H9 (cell line): ENCODE measurements around the gene ADH7. TPM values are rescaled to one million over a fixed set of nuclear protein-coding genes. Genes with fewer than 3 reads are reported as not detected.

ENCODE experiments used
- DNase-seq: peaks from one replicate; pipeline ENCODE4 v3.0.0-alpha.2; 2017
- H2AFZ ChIP-seq: one replicate; pipeline ENCODE4 v1.6.1; 2013; ENCODE audit warnings: mild to moderate bottlenecking, low read length, control low read depth, moderate library complexity
- H2AK5ac ChIP-seq: 2 replicates; pipeline ENCODE4 v1.6.1; 2013; ENCODE audit warnings: low read length, control low read depth, mixed read lengths; ENCODE audit not compliant: insufficient read length
- H2BK120ac ChIP-seq: one replicate; pipeline ENCODE4 v1.6.1; 2013; ENCODE audit warnings: low read depth, mild to moderate bottlenecking, low read length, control low read depth, inconsistent platforms; ENCODE audit not compliant: poor library complexity, severe bottlenecking
- H2BK12ac ChIP-seq: 2 replicates; pipeline ENCODE4 v1.6.1; 2013; ENCODE audit warnings: low read length, control low read depth, mixed read lengths, low read depth; ENCODE audit not compliant: insufficient read length
- H2BK15ac ChIP-seq: 2 replicates; pipeline ENCODE4 v1.6.1; 2013; ENCODE audit warnings: low read depth, low read length, control low read depth
- H2BK20ac ChIP-seq: one replicate; pipeline ENCODE4 v1.6.1; 2013; ENCODE audit warnings: low read depth, mild to moderate bottlenecking, low read length, control low read depth, inconsistent platforms; ENCODE audit not compliant: poor library complexity, severe bottlenecking
- H2BK5ac ChIP-seq: 2 replicates; pipeline ENCODE4 v1.6.1; 2013; ENCODE audit warnings: low read length, control low read depth, mixed read lengths; ENCODE audit not compliant: insufficient read length
- H3K14ac ChIP-seq: 2 replicates; pipeline ENCODE4 v1.6.1; 2013; ENCODE audit warnings: low read length, control low read depth; ENCODE audit not compliant: insufficient read depth
- H3K18ac ChIP-seq: 2 replicates; pipeline ENCODE4 v1.6.1; 2013; ENCODE audit warnings: low read depth, mild to moderate bottlenecking, mixed read lengths, low read length, control low read depth; ENCODE audit not compliant: insufficient read length
- H3K23ac ChIP-seq: 2 replicates; pipeline ENCODE4 v1.6.1; 2013; ENCODE audit warnings: low read length, control low read depth, mixed read lengths, low read depth; ENCODE audit not compliant: insufficient read length
- H3K23me2 ChIP-seq: 2 replicates; pipeline ENCODE4 v1.6.1; 2013; ENCODE audit warnings: low read depth, mild to moderate bottlenecking, mixed read lengths, low read length, control low read depth; ENCODE audit not compliant: insufficient read length, poor library complexity, severe bottlenecking
- H3K27ac ChIP-seq: 2 replicates; pipeline ENCODE4 v1.5.1; 2013; ENCODE audit warnings: low read length, control low read depth, mixed read lengths, low read depth; ENCODE audit not compliant: insufficient read length
- H3K27me3 ChIP-seq: 2 replicates; pipeline ENCODE4 v1.6.1; 2013; ENCODE audit warnings: low read length, control low read depth, inconsistent platforms; ENCODE audit not compliant: insufficient read depth
- H3K4ac ChIP-seq: 2 replicates; pipeline ENCODE4 v1.6.1; 2013; ENCODE audit warnings: low read depth, mild to moderate bottlenecking, control low read depth, inconsistent platforms, low read length, moderate library complexity
- H3K4me1 ChIP-seq: 2 replicates; pipeline ENCODE4 v1.6.1; 2013; ENCODE audit warnings: low read length, control low read depth, inconsistent platforms; ENCODE audit not compliant: insufficient read depth
- H3K4me2 ChIP-seq: 2 replicates; pipeline ENCODE4 v1.6.1; 2013; ENCODE audit warnings: low read length, control low read depth, mixed read lengths; ENCODE audit not compliant: insufficient read length, insufficient read depth
- H3K56ac ChIP-seq: 2 replicates; pipeline ENCODE4 v1.6.1; 2013; ENCODE audit warnings: low read depth, mild to moderate bottlenecking, mixed read lengths, low read length, control low read depth; ENCODE audit not compliant: insufficient read length
- H3K79me1 ChIP-seq: 2 replicates; pipeline ENCODE4 v1.6.1; 2013; ENCODE audit warnings: low read depth, mild to moderate bottlenecking, moderate library complexity, low read length, control low read depth, inconsistent platforms; ENCODE audit not compliant: insufficient read depth, poor library complexity, severe bottlenecking
- H3K79me2 ChIP-seq: 2 replicates; pipeline ENCODE4 v1.6.1; 2013; ENCODE audit warnings: low read length, control low read depth, inconsistent platforms; ENCODE audit not compliant: insufficient read depth
- H3K9ac ChIP-seq: 2 replicates; pipeline ENCODE4 v1.6.1; 2013; ENCODE audit warnings: low read length, control low read depth, mixed read lengths; ENCODE audit not compliant: insufficient read length; ENCODE audit errors: extremely low read depth
- H3K9me3 ChIP-seq: one replicate; pipeline ENCODE4 v1.6.1; 2013; ENCODE audit warnings: low read depth, low read length, inconsistent platforms; ENCODE audit not compliant: control insufficient read depth
- H3T11ph ChIP-seq: one replicate; pipeline ENCODE4 v1.6.1; 2013; ENCODE audit warnings: mild to moderate bottlenecking, low read length, control low read depth, inconsistent platforms
- H4K20me1 ChIP-seq: one replicate; pipeline ENCODE4 v1.6.1; 2013; ENCODE audit not compliant: control insufficient read depth, insufficient read length, insufficient read depth
- H4K5ac ChIP-seq: 2 replicates; pipeline ENCODE4 v1.6.1; 2013; ENCODE audit warnings: low read depth, mild to moderate bottlenecking, mixed read lengths, low read length, control low read depth; ENCODE audit not compliant: insufficient read length
- H4K8ac ChIP-seq: replicated peaks from 2 replicates; pipeline ENCODE4 v1.6.1; 2013; ENCODE audit warnings: low read length, control low read depth, mixed read lengths, low read depth; ENCODE audit not compliant: insufficient read length
- H4K91ac ChIP-seq: 2 replicates; pipeline ENCODE4 v1.6.1; 2013; ENCODE audit warnings: low read depth, mild to moderate bottlenecking, moderate library complexity, mixed read lengths, low read length, control low read depth; ENCODE audit not compliant: insufficient read length
- H3K27ac Mint-ChIP-seq, 3 experiments: 2 replicates in 2 of 3; 3 replicates in 1 of 3; pipeline ENCODE4 v1.8.0; 2020 to 2021; ENCODE audit warnings: mixed read lengths in 3 of 3, mild to moderate bottlenecking in 1 of 3, moderate library complexity in 1 of 3
- H3K27me3 Mint-ChIP-seq: 2 replicates; pipeline ENCODE4 v1.8.0; 2021; ENCODE audit warnings: low read depth, mild to moderate bottlenecking, moderate library complexity, mixed read lengths
- H3K36me3 Mint-ChIP-seq, 3 experiments: 2 replicates in 2 of 3; 3 replicates in 1 of 3; pipeline ENCODE4 v1.8.0; 2020 to 2021; ENCODE audit warnings: low read depth in 3 of 3, mixed read lengths in 3 of 3; ENCODE audit not compliant: insufficient read depth in 1 of 3
- H3K4me1 Mint-ChIP-seq, 2 experiments: 2 replicates each; pipeline ENCODE4 v1.8.0; 2020; ENCODE audit warnings: mixed read lengths in 2 of 2
- H3K4me3 Mint-ChIP-seq, 2 experiments: 2 replicates in 1 of 2; 3 replicates in 1 of 2; pipeline ENCODE4 v1.8.0; 2020 to 2021; ENCODE audit warnings: mild to moderate bottlenecking in 2 of 2, mixed read lengths in 2 of 2, moderate library complexity in 1 of 2
- H3K9me3 Mint-ChIP-seq, 2 experiments: 2 replicates in 1 of 2; 3 replicates in 1 of 2; pipeline ENCODE4 v1.8.0; 2020; ENCODE audit warnings: mild to moderate bottlenecking in 2 of 2, mixed read lengths in 2 of 2, moderate library complexity in 1 of 2
- WGBS: extraction: QIAGEN DNeasy Blood & Tissue Kit; methylation state at CpG from one replicate; pipeline ENCODE4 v1.1.7; 2013; ENCODE audit warnings: missing lambda C conversion rate, low lambda C conversion rate, mixed read lengths; ENCODE audit not compliant: insufficient read length; ENCODE audit errors: extremely low coverage; 5-methylcytosine and 5-hydroxymethylcytosine counted together
- total RNA-seq: library from RNA; stranded (reverse); gene quantifications from 2 replicates; pipeline ENCODE4 v1.2.1, GENCODE V29; 2021
- TF ChIP-seq, protein P1 (sequence below): fragments of 200-600 bp; sonication (generic); conservative IDR thresholded peaks from 3 replicates; pipeline ENCODE4 v1.8.0; 2021; ENCODE audit warnings: antibody characterized with exemption, mild to moderate bottlenecking

The ADH7 gene
- total RNA-seq, 1 experiment from 2014 or later, result not detected

DNA sequence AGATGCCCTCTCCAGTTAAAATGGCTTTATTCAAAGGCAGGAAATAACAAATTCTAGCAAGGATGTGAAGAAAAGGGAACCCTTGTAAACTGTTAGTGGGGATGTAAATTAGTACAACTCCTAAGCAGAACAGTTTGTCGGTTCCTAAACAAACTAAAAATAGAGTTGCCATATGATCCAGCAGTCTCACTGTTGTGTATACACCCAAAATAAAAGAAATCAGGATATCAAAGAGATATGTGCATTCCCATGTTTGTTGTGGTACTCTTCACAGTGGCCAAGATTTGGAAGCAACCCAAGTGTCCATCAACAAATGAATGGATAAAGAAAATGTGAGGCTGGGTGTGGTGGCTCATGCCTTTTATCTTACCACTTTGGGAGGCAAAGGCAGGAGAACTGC is 36.1 kb downstream of the ADH7 start:
- H3K4me2 ChIP-seq, result no peak overlapping the region
- WGBS, result no CpG with 5 or more reads among the region's 1 CpG
- H3K9ac ChIP-seq, result no peak overlapping the region

More for the DNA sequence above, 36.1 kb downstream of the ADH7 start:
- H4K8ac ChIP-seq, result no peak overlapping the region
- TF ChIP-seq, protein P1, sequence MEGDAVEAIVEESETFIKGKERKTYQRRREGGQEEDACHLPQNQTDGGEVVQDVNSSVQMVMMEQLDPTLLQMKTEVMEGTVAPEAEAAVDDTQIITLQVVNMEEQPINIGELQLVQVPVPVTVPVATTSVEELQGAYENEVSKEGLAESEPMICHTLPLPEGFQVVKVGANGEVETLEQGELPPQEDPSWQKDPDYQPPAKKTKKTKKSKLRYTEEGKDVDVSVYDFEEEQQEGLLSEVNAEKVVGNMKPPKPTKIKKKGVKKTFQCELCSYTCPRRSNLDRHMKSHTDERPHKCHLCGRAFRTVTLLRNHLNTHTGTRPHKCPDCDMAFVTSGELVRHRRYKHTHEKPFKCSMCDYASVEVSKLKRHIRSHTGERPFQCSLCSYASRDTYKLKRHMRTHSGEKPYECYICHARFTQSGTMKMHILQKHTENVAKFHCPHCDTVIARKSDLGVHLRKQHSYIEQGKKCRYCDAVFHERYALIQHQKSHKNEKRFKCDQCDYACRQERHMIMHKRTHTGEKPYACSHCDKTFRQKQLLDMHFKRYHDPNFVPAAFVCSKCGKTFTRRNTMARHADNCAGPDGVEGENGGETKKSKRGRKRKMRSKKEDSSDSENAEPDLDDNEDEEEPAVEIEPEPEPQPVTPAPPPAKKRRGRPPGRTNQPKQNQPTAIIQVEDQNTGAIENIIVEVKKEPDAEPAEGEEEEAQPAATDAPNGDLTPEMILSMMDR, result no peak
- H3K79me1 ChIP-seq, result no peaks in the 10 kb centered on the region
- no peaks in the 10 kb centered on the region for H4K20me1 ChIP-seq
- no peak overlapping the region for H3K18ac ChIP-seq
- Mint-ChIP-seq H3K4me1 (peaks cover 4 to 5% of the 10 kb centered on the region in 2 experiments; a peak in 3 of 4 replicates), H3K9me3 (peaks cover 0 to 5% of the 10 kb centered on the region in 2 experiments; a peak in 3 of 5 replicates), H3K36me3 (peaks cover 0 to 2% (median 0%) of the 10 kb centered on the region in 3 experiments; a peak in 1 of 7 replicates), H3K27me3 (no peaks in the 10 kb centered on the region), H3K4me3 (no peak overlapping the region), H3K27ac (no peak overlapping the region)
- no peak overlapping the region for H2BK5ac ChIP-seq
- no peak overlapping the region for H2BK20ac ChIP-seq
- H3K27me3 ChIP-seq, result no peaks in the 10 kb centered on the region
- H3K4ac ChIP-seq, result no peak overlapping the region
- no peak overlapping the region for H2BK15ac ChIP-seq
- no peaks in the 10 kb centered on the region for H3K23me2 ChIP-seq
- no peak overlapping the region for H2BK12ac ChIP-seq
- no peak overlapping the region for H2AK5ac ChIP-seq
- no peaks in the 10 kb centered on the region for H3K79me2 ChIP-seq
- H3K9me3 ChIP-seq, result no peaks in the 10 kb centered on the region
- H3K56ac ChIP-seq, result no peak overlapping the region
- no peak overlapping the region for H2AFZ ChIP-seq
- no peak overlapping the region for H3K14ac ChIP-seq
- DNase-seq, result no peak
- H3K27ac ChIP-seq, result no peak overlapping the region
- H4K91ac ChIP-seq, result no peak overlapping the region
- no peak overlapping the region for H3K23ac ChIP-seq
- no peaks in the 10 kb centered on the region for H3K4me1 ChIP-seq
- no peak overlapping the region for H2BK120ac ChIP-seq
- H3T11ph ChIP-seq, result no peak overlapping the region
- H4K5ac ChIP-seq, result no peak overlapping the region
